Activated CD4-positive, alpha-beta T cell treated with anti-CD3 and anti-CD28 coated beads, Interleukin-2, amount 10 ng/mL, durations not matched to agents 24 days and 14 days (primary cell): ENCODE measurements around the gene FNDC3A. TPM values are rescaled to one million over a fixed set of nuclear protein-coding genes. Genes with fewer than 3 reads are reported as not detected.

Experiments
- DNase-seq: peaks from one replicate; pipeline ENCODE4 v3.0.0; 2022
- H3K27ac Mint-ChIP-seq: one replicate; pipeline ENCODE4 v1.8.0; 2022; ENCODE audit warnings: mild to moderate bottlenecking, mixed read lengths
- H3K27me3 Mint-ChIP-seq: one replicate; pipeline ENCODE4 v1.8.0; 2022; ENCODE audit warnings: mixed read lengths
- H3K36me3 Mint-ChIP-seq: one replicate; pipeline ENCODE4 v1.8.0; 2022; ENCODE audit warnings: low read depth, mild to moderate bottlenecking, mixed read lengths
- H3K4me1 Mint-ChIP-seq: one replicate; pipeline ENCODE4 v1.8.0; 2021; ENCODE audit warnings: mixed read lengths
- H3K4me3 Mint-ChIP-seq: one replicate; pipeline ENCODE4 v1.8.0; 2022; ENCODE audit warnings: mild to moderate bottlenecking, moderate library complexity, mixed read lengths
- H3K9me3 Mint-ChIP-seq: one replicate; pipeline ENCODE4 v1.8.0; 2021; ENCODE audit warnings: mixed read lengths
- intact Hi-C: fragments of 100-400 bp; cut with micrococcal nuclease; formaldehyde crosslinking; loops from one replicate; pipeline ENCODE4 v1.15.1; 2023
- total RNA-seq: library from RNA; stranded (reverse); gene quantifications from 2 replicates; pipeline ENCODE4 v1.2.3, GENCODE V29; 2022

The FNDC3A gene
- total RNA-seq, 1 donor from 2014 or later = 23.5 TPM

GRCh38 chr13:49185264-49185663, 209.6 kb downstream of the FNDC3A start:
- intact Hi-C loops = no loop called here
- H3K27me3 Mint-ChIP-seq = no peaks in the 10 kb centered on the region
- H3K9me3 Mint-ChIP-seq = no peaks in the 10 kb centered on the region
- no peak for DNase-seq
- H3K4me1 Mint-ChIP-seq = peaks cover 12% of the 10 kb centered on the region
- peaks cover 51% of the 10 kb centered on the region for H3K36me3 Mint-ChIP-seq
- no peak overlapping the region for H3K4me3 Mint-ChIP-seq
- no peak overlapping the region for H3K27ac Mint-ChIP-seq

GRCh38 chr13:49190901-49191300, 215.2 kb downstream of the FNDC3A start:
- intact Hi-C loops = no loop called here
- Mint-ChIP-seq H3K36me3 (peaks cover 50% of the 10 kb centered on the region), H3K4me3 (no peak overlapping the region), H3K27ac (no peak overlapping the region), H3K27me3 (no peaks in the 10 kb centered on the region), H3K9me3 (no peaks in the 10 kb centered on the region), H3K4me1 (peaks cover 13% of the 10 kb centered on the region)
- DNase-seq = no peak

- Mint-ChIP-seq H3K9me3 (no peaks in the 10 kb centered on the region), H3K4me1 (no peaks in the 10 kb centered on the region), H3K4me3 (no peak overlapping the region), H3K27me3 (no peaks in the 10 kb centered on the region), H3K36me3 (peaks cover 46% of the 10 kb centered on the region), H3K27ac (no peak overlapping the region)
- no peak for DNase-seq
- intact Hi-C loops = no loop called here
Measured at GRCh38 chr13:49206641-49207040, 230.9 kb downstream of the FNDC3A start.

GRCh38 chr13:49208619-49209018, 232.9 kb downstream of the FNDC3A start:
- H3K36me3 Mint-ChIP-seq = peaks cover 43% of the 10 kb centered on the region
- no peaks in the 10 kb centered on the region for H3K27me3 Mint-ChIP-seq
- no peak for DNase-seq
- H3K4me3 Mint-ChIP-seq = no peak overlapping the region
- H3K27ac Mint-ChIP-seq = no peak overlapping the region
- H3K9me3 Mint-ChIP-seq = no peaks in the 10 kb centered on the region
- intact Hi-C loops = no loop called here
- no peaks in the 10 kb centered on the region for H3K4me1 Mint-ChIP-seq

GRCh38 chr13:49210114-49210513, 234.4 kb downstream of the FNDC3A start:
- no peak for DNase-seq
- Mint-ChIP-seq H3K4me3 (no peak overlapping the region), H3K4me1 (peaks cover 9% of the 10 kb centered on the region), H3K9me3 (no peaks in the 10 kb centered on the region), H3K36me3 (peaks cover 35% of the 10 kb centered on the region), H3K27ac (no peak overlapping the region), H3K27me3 (no peaks in the 10 kb centered on the region)
- intact Hi-C loops = no loop called here

- DNase-seq = no peak
- intact Hi-C loops = no loop called here
- peaks cover 10% of the 10 kb centered on the region for H3K4me1 Mint-ChIP-seq
- no peak overlapping the region for H3K27ac Mint-ChIP-seq
- peaks cover 32% of the 10 kb centered on the region for H3K36me3 Mint-ChIP-seq
- H3K27me3 Mint-ChIP-seq = no peaks in the 10 kb centered on the region
- no peak overlapping the region for H3K4me3 Mint-ChIP-seq
- H3K9me3 Mint-ChIP-seq = no peaks in the 10 kb centered on the region
Measured at GRCh38 chr13:49210669-49211068, 235.0 kb downstream of the FNDC3A start.

- no peak for DNase-seq
- H3K4me3 Mint-ChIP-seq = no peak overlapping the region
- no peak overlapping the region for H3K27ac Mint-ChIP-seq
- H3K9me3 Mint-ChIP-seq = peaks cover 4% of the 10 kb centered on the region
- intact Hi-C loops = no loop called here
- H3K4me1 Mint-ChIP-seq = peaks cover 10% of the 10 kb centered on the region
- H3K36me3 Mint-ChIP-seq = peaks cover 15% of the 10 kb centered on the region
- peaks cover 15% of the 10 kb centered on the region for H3K27me3 Mint-ChIP-seq
Measured at GRCh38 chr13:49213539-49213938, 237.8 kb downstream of the FNDC3A start.

GRCh38 chr13:49213997-49214916, 238.5 kb downstream of the FNDC3A start:
- Mint-ChIP-seq H3K27me3 (peaks cover 22% of the 10 kb centered on the region), H3K27ac (peak overlapping the region; percentile 5), H3K36me3 (peaks cover 15% of the 10 kb centered on the region), H3K9me3 (peaks cover 4% of the 10 kb centered on the region), H3K4me1 (peaks cover 10% of the 10 kb centered on the region), H3K4me3 (no peak overlapping the region)
- intact Hi-C loops = no loop called here
- no peak for DNase-seq

- Mint-ChIP-seq H3K4me1 (peaks cover 11% of the 10 kb centered on the region), H3K9me3 (peaks cover 4% of the 10 kb centered on the region), H3K27ac (peak overlapping the region; percentile 5), H3K4me3 (no peak overlapping the region), H3K36me3 (peaks cover 14% of the 10 kb centered on the region), H3K27me3 (peaks cover 28% of the 10 kb centered on the region)
- intact Hi-C loops = no loop called here
- DNase-seq = peak; percentile 76
Measured at GRCh38 chr13:49214917-49215376, 239.2 kb downstream of the FNDC3A start.

GRCh38 chr13:49216334-49216733, 240.6 kb downstream of the FNDC3A start:
- intact Hi-C loops = no loop called here
- DNase-seq = no peak
- Mint-ChIP-seq H3K27ac (no peak overlapping the region), H3K9me3 (peaks cover 4% of the 10 kb centered on the region), H3K27me3 (peaks cover 34% of the 10 kb centered on the region), H3K4me1 (peaks cover 13% of the 10 kb centered on the region), H3K36me3 (peaks cover 6% of the 10 kb centered on the region), H3K4me3 (no peak overlapping the region)

GRCh38 chr13:49217962-49218492, 242.3 kb downstream of the FNDC3A start:
- no peak overlapping the region for H3K27ac Mint-ChIP-seq
- H3K27me3 Mint-ChIP-seq = peaks cover 51% of the 10 kb centered on the region
- intact Hi-C loops = no loop called here

GRCh38 chr13:49218493-49219051, 242.9 kb downstream of the FNDC3A start:
- Mint-ChIP-seq H3K9me3 (peaks cover 4% of the 10 kb centered on the region), H3K27ac (no peak overlapping the region), H3K4me3 (no peak overlapping the region), H3K27me3 (peaks cover 54% of the 10 kb centered on the region), H3K36me3 (no peaks in the 10 kb centered on the region), H3K4me1 (peaks cover 13% of the 10 kb centered on the region)
- intact Hi-C loops = no loop called here
- DNase-seq = peak; percentile 51

More at GRCh38 chr13:49217962-49218492, 242.3 kb downstream of the FNDC3A start:
- no peak for DNase-seq
- H3K4me1 Mint-ChIP-seq = peaks cover 13% of the 10 kb centered on the region
- peaks cover 4% of the 10 kb centered on the region for H3K9me3 Mint-ChIP-seq
- no peaks in the 10 kb centered on the region for H3K36me3 Mint-ChIP-seq
- no peak overlapping the region for H3K4me3 Mint-ChIP-seq

- no peak for DNase-seq
- Mint-ChIP-seq H3K9me3 (peaks cover 4% of the 10 kb centered on the region), H3K36me3 (no peaks in the 10 kb centered on the region), H3K4me3 (peak overlapping the region; percentile 18), H3K27me3 (peaks cover 64% of the 10 kb centered on the region), H3K27ac (no peak overlapping the region), H3K4me1 (peaks cover 9% of the 10 kb centered on the region)
- intact Hi-C loops = loop anchor here (2.0 kb wide), 1 partner anchor 27 kb away; the partner anchor contains the start of gene CDADC1
Measured at GRCh38 chr13:49219647-49220035, 243.9 kb downstream of the FNDC3A start.
